Mucosa of descending colon (tissue), 3 donors: Measurements from ENCODE around the gene SLC45A1. TPM values are rescaled to one million over a fixed set of nuclear protein-coding genes. Genes with fewer than 3 reads are reported as not detected.

Experiments
- ATAC-seq: fragments of 200-7000 bp; cut with Tn5 transposase; one replicate; pipeline ENCODE4 v1.9.1; 2020; ENCODE audit warnings: mild to moderate bottlenecking, moderate library complexity
- DNase-seq, 3 donors: peaks; one replicate each; pipeline ENCODE4 v3.0.0-alpha.2; 2020
- H3K36me3 ChIP-seq: fragments of 200-600 bp; one replicate; pipeline ENCODE4 v1.8.0; 2021; ENCODE audit warnings: low read depth, mild to moderate bottlenecking
- H3K4me1 ChIP-seq: fragments of 200-600 bp; one replicate; pipeline ENCODE4 v1.8.0; 2021; ENCODE audit warnings: low read depth, mild to moderate bottlenecking
- H3K4me3 ChIP-seq: fragments of 200-600 bp; one replicate; pipeline ENCODE4 v1.8.0; 2021; ENCODE audit warnings: mild to moderate bottlenecking
- H3K9me3 ChIP-seq: fragments of 200-600 bp; one replicate; pipeline ENCODE4 v1.8.0; 2021; ENCODE audit warnings: mild to moderate bottlenecking
- intact Hi-C, 2 donors: fragments of 100-400 bp; cut with DNase I in 1 of 2; cut with micrococcal nuclease in 1 of 2; formaldehyde crosslinking; loops; one replicate each; pipeline versions ENCODE4 v1.11.0 to v1.11.1; 2022; cut with DNase I, micrococcal nuclease
- total RNA-seq, 3 donors: library from RNA; stranded (reverse); fragmentation: NEBNext Ultra II Directional in 2 of 3; extraction: Animal tissue kit (Norgen Biotek cat#: 25700) in 2 of 3; gene quantifications; one replicate each; pipeline versions ENCODE4 v1.2.1 to v1.2.4, GENCODE V29; 2021 to 2023
- TF ChIP-seq, protein P1 (sequence below): fragments of 200-600 bp; IDR thresholded peaks from one replicate; pipeline ENCODE4 v1.8.0; 2022; ENCODE audit warnings: antibody characterized with exemption, mild to moderate bottlenecking
- donor health status: DM: no; HTN: no; CAD: no; lungs with moderate emphysema.
- donor health status: DM: no; HTN: no; CAD: no.
- donor health status: DM: no; HTN: yes; CAD: no.

Gene SLC45A1
- total RNA-seq, 3 donors from 2014 or later = 0.55 to 3.9 TPM; not detected in 1

- Histone ChIP-seq H3K9me3 (no peaks in the 10 kb centered on the region), H3K36me3 (no peaks in the 10 kb centered on the region), H3K4me1 (peaks cover 13% of the 10 kb centered on the region), H3K4me3 (no peak overlapping the region)
- no peak for ATAC-seq
- intact Hi-C loops = loop anchor here (10.0 kb wide), 2 partner anchors 304 to 334 kb away; no protein-coding TSS in a partner anchor
- DNase-seq = no peak
- TF ChIP-seq, protein P1, sequence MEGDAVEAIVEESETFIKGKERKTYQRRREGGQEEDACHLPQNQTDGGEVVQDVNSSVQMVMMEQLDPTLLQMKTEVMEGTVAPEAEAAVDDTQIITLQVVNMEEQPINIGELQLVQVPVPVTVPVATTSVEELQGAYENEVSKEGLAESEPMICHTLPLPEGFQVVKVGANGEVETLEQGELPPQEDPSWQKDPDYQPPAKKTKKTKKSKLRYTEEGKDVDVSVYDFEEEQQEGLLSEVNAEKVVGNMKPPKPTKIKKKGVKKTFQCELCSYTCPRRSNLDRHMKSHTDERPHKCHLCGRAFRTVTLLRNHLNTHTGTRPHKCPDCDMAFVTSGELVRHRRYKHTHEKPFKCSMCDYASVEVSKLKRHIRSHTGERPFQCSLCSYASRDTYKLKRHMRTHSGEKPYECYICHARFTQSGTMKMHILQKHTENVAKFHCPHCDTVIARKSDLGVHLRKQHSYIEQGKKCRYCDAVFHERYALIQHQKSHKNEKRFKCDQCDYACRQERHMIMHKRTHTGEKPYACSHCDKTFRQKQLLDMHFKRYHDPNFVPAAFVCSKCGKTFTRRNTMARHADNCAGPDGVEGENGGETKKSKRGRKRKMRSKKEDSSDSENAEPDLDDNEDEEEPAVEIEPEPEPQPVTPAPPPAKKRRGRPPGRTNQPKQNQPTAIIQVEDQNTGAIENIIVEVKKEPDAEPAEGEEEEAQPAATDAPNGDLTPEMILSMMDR = no peak
Measured at GRCh38 chr1:8318436-8318835, 522 bp downstream of the SLC45A1 start.

- H3K4me1 ChIP-seq = peaks cover 13% of the 10 kb centered on the region
- intact Hi-C loops = no loop called here
- DNase-seq = no peak
- no peaks in the 10 kb centered on the region for H3K36me3 ChIP-seq
- no peak overlapping the region for H3K4me3 ChIP-seq
- TF ChIP-seq, protein P1 = no peak
- no peaks in the 10 kb centered on the region for H3K9me3 ChIP-seq
- ATAC-seq = no peak
Measured at GRCh38 chr1:8321612-8322011, 3.7 kb downstream of the SLC45A1 start.

DNA sequence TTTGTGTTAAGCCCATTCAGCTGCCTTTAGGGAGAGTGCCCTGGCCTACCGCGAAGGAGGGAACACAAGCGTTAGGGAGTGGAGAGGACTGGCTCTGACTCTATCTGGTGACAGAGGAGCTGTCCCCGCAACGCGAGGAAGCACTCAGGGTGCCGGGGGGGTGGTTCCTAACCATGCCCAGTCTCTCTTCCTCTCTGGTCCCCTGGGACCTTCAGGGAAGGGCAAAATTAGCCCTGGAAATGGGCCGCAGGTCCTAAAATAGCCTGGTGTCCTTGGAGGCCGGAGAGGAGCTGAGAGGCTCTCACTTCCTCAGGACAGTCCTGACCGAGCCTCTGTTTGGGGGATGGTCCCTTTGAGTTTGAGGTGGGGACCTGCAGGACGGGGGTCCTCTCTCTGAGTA, 5.8 kb downstream of the SLC45A1 start:
- Histone ChIP-seq H3K9me3 (no peaks in the 10 kb centered on the region), H3K36me3 (no peaks in the 10 kb centered on the region), H3K4me1 (peaks cover under 1% of the 10 kb centered on the region), H3K4me3 (no peak overlapping the region)
- no peak for ATAC-seq
- intact Hi-C loops = no loop called here
- TF ChIP-seq, protein P1 = no peak
- no peak for DNase-seq

- no peaks in the 10 kb centered on the region for H3K9me3 ChIP-seq
- ATAC-seq (no peak), DNase-seq (no peak)
- H3K36me3 ChIP-seq = no peaks in the 10 kb centered on the region
- H3K4me3 ChIP-seq = no peak overlapping the region
- intact Hi-C loops = no loop called here
- TF ChIP-seq, protein P1 = no peak
- H3K4me1 ChIP-seq = no peaks in the 10 kb centered on the region
Measured at GRCh38 chr1:8324176-8324810, 6.4 kb downstream of the SLC45A1 start.

- DNase-seq = no peak
- TF ChIP-seq, protein P1 = no peak
- intact Hi-C loops = no loop called here
- Histone ChIP-seq H3K4me3 (no peak overlapping the region), H3K4me1 (no peaks in the 10 kb centered on the region), H3K9me3 (no peaks in the 10 kb centered on the region), H3K36me3 (no peaks in the 10 kb centered on the region)
- no peak for ATAC-seq
Measured at GRCh38 chr1:8325771-8326170, 7.9 kb downstream of the SLC45A1 start.

GRCh38 chr1:8326265-8326664, 8.4 kb downstream of the SLC45A1 start:
- no peak overlapping the region for H3K4me3 ChIP-seq
- no peaks in the 10 kb centered on the region for H3K36me3 ChIP-seq
- TF ChIP-seq, protein P1 = no peak
- ATAC-seq (no peak), DNase-seq (no peak)
- H3K9me3 ChIP-seq = no peaks in the 10 kb centered on the region
- intact Hi-C loops = no loop called here
- no peaks in the 10 kb centered on the region for H3K4me1 ChIP-seq
